ENCODE measurements around the gene PCYT2. TPM values are rescaled to one million over a fixed set of nuclear protein-coding genes. Genes with fewer than 3 reads are reported as not detected.

Gene PCYT2
- total RNA-seq, 1 experiment from 2014 or later, result 31.4 TPM

- TF ChIP-seq MXD4 (CRISPR knock-in tag; IDR thresholded peaks at IDR 0.05; ENCODE audit: borderline replicate concordance) (no peak), JAZF1 (CRISPR knock-in tag; IDR thresholded peaks at IDR 0.05) (no peak)
Observed at GRCh38 chr17:81884968-81885367, 26.2 kb downstream of the PCYT2 start (continued).

GRCh38 chr17:81884520-81884919, 26.7 kb downstream of the PCYT2 start:
- Mint-ChIP-seq H3K4me3 (no peak overlapping the region), H3K4me1 (0 out of 2 replicates have a peak, but pooled peaks cover 4% of the 10 kb centered on the region), H3K36me3 (peaks cover 58% of the 10 kb centered on the region), H3K27ac (no peak overlapping the region; the same call in 1 of the 2 replicates), H3K9me3 (no peaks in the 10 kb centered on the region), H3K27me3 (ENCODE audit: low read depth) (no peaks in the 10 kb centered on the region)
- ChIA-PET POLR2A (no interaction called here), CTCF (interaction anchor here (0.5 to 2.7 kb wide), 3 partner anchors 15 to 364 kb away, joined by 3 to 10 read pairs (median 3); no protein-coding TSS in a partner anchor)
- ATAC-seq, result peak; percentile 21; the same call in 1 of the 2 replicates
- no peak for DNase-seq (ENCODE audit: low spot score)
- no peak for TF ChIP-seq SP1 (CRISPR knock-in tag; conservative IDR thresholded peaks at IDR 0.05)
- TF ChIP-seq TEAD1 (CRISPR knock-in tag; IDR thresholded peaks at IDR 0.05), result no peak
- no peak for TF ChIP-seq IRF2 (CRISPR knock-in tag; IDR thresholded peaks at IDR 0.05; ENCODE audit: borderline replicate concordance, low read depth)
- no peak for TF ChIP-seq ZNF532 (CRISPR knock-in tag; IDR thresholded peaks at IDR 0.05; ENCODE audit: borderline replicate concordance)
- no peak for TF ChIP-seq ZNF396 (CRISPR knock-in tag; IDR thresholded peaks at IDR 0.05; ENCODE audit: borderline replicate concordance)
- TF ChIP-seq PRDM15 (CRISPR knock-in tag; IDR thresholded peaks at IDR 0.05), result no peak
- no peak for TF ChIP-seq PREB (CRISPR knock-in tag; IDR thresholded peaks at IDR 0.05; ENCODE audit: borderline replicate concordance)
- no peak for TF ChIP-seq ELF4 (CRISPR knock-in tag; IDR thresholded peaks at IDR 0.05; ENCODE audit: low read depth)
- TF ChIP-seq ESRRA (CRISPR knock-in tag; IDR thresholded peaks at IDR 0.05; ENCODE audit: borderline replicate concordance), result no peak
- TF ChIP-seq ZNF263 (CRISPR knock-in tag; IDR thresholded peaks at IDR 0.05; ENCODE audit: low read depth), result no peak
- no peak for TF ChIP-seq ETV6 (CRISPR knock-in tag; IDR thresholded peaks at IDR 0.05)
- no peak for TF ChIP-seq NR1H2 (CRISPR knock-in tag; IDR thresholded peaks at IDR 0.05)
- no peak for TF ChIP-seq FOXP1 (CRISPR knock-in tag; IDR thresholded peaks at IDR 0.05; ENCODE audit: borderline replicate concordance)
- TF ChIP-seq HMGA2 (CRISPR knock-in tag; IDR thresholded peaks at IDR 0.05), result no peak
- no peak for TF ChIP-seq MLX (CRISPR knock-in tag; IDR thresholded peaks at IDR 0.05)
- TF ChIP-seq USF1 (CRISPR knock-in tag; IDR thresholded peaks at IDR 0.05), result no peak
- TF ChIP-seq E2F5 (CRISPR knock-in tag; IDR thresholded peaks at IDR 0.05), result no peak
- TF ChIP-seq FOXJ3 (CRISPR knock-in tag; IDR thresholded peaks at IDR 0.05; ENCODE audit: borderline replicate concordance), result no peak
